ENCODE results near the gene STK4.
A peak's percentile ranks its signal among the peaks of the same experiment; 100 is the strongest.

The STK4 gene

DNA sequence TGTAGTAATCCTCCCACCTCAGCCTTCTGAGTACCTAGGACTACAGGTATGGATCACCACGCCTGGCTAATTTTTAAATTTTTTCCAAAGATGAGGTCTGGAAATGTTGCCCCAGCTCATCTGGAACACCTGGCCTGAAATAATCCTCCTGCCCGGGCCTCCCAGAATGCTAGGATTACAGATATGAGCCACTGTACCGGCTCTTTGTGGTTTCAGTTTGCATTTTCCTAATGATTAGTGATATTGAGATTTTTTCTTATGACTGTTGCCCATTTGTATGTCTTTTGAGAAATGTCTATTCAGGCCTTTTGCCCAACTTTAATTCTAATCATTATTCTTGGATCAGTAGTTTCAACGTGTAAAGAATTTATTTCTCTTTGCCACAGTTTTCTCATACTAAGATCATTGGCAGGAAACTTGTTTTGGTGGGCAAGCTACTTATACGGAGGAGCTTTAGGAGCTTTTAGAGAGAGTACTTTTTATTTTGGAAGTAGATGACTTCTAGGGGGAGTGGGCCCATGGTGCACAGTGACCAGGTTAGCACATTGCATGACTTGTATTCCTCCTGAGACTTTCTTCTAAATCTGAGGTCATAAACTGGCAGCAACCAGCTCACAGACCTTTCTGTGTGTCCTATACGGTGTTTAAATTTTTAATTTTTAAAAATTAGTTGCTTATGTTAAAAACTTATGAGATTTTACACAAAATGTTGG is 62.3 kb downstream of the STK4 start:
- no peak for DNase-seq (ENCODE audit: low read depth in 3 of 3)

DNA sequence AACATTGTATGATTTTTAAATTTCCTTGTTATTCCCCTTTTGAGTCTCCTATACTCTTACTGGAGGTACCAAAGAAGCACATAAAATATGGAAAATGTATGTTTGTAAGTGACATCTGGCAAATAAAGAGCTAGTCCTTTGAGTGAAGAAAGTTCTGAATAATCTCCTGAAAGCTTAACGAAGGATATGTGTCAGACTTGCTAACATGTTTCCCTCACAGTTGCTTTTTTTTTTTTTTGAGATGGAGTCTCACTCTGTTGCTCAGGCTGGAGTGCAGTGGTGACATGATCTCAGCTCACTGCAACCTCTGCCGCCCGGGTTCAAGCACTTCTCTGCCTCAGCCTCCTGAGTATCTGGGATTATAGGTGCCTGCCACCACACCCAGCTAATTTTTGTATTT is 63.6 kb downstream of the STK4 start:
- DNase-seq (ENCODE audit: low read depth in 3 of 3), result no peak

DNA sequence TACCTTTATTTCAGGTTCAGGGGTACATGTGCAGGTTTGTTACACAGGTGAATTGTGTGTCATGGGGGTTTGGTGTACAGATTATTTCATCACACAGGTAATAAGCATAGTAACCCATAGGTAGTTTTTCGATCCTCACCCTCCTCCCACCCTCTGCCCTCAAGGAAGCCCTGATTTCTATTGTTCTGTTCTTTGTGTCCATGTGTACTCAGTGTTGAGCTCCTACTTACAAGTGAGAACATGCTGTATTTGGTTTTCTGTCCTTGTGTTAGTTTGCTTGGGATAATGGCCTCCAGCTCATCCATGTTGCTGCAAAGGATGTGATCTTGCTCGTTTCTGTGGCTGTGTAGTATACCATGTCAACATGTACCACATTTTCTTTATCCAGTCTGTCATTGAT is 66.0 kb downstream of the STK4 start:
- DNase-seq (ENCODE audit: low read depth in 3 of 3), result no peak

DNA sequence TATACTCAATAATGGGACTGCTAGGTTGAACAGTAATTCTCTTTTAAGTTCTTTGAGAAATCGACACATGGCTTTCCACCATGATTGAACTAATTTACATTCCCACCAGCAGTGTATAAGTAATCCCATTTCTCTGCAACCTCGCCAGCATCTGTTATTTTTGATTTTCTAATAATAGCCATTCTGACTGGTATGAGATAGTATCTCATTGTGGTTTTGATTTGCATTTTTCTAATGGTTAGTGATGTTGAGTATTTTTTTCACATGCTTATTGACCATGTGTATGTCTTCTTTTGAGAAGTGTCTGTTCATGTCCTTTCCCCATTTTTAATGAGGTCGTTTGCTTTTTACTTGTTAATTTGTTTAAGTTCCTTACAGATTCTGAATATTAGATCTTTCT is 66.5 kb downstream of the STK4 start:
- DNase-seq (ENCODE audit: low read depth in 3 of 3), result no peak

DNA sequence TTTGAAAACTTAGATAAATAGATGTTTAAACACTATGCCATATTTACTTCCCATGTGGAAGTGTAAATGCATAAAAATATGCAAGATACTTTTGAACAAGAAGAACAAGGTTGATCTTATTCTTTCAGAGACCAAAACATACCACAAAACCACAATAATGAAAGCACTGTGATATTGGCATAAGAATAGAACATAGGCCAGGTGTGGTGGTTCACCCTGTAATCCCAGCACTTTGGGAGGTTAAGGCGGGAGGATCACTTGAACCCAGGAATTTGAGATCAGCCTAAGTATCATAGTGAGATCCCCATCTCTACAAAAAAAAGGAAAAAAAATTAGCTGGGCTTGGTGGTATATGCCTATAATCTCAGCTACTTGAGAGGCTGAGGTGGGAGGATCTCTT is 68.1 kb downstream of the STK4 start:
- no peak for DNase-seq (ENCODE audit: low read depth in 3 of 3)

DNA sequence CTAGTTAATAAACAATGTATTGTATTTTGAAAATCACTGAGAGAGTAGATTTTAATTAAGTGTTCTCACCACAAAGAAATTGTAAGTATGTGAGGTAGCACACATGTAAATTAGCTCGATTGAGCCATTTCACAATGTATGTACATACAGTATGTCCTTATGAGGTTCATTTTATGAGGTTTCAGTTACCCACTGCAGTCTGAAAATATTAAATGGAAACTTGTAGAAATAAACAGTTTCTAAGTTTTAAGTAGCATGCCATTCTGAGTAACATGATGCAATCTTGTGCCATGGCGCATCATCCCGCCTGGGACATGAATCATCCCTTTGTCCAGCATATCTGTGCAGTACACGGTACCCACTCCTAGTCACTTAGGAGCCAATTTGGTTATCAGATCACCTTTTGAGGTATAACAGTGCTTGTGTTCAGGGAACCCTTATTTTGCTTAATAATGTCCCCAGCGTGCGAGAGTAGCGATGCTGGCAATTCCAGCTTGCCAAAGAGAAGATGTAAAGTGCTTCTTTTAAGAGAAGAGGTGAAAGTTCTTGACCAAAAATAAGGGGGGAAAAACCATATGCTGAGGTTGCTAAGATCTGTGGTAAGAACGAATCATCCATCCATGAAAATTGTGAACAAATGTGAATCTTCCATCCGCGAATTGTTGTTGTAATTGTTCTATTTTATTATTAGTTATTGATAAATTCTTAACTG is 69.9 kb downstream of the STK4 start:
- DNase-seq (ENCODE audit: low read depth in 3 of 3), result peak in 2 of 3 experiments; percentile 22 to 54

DNA sequence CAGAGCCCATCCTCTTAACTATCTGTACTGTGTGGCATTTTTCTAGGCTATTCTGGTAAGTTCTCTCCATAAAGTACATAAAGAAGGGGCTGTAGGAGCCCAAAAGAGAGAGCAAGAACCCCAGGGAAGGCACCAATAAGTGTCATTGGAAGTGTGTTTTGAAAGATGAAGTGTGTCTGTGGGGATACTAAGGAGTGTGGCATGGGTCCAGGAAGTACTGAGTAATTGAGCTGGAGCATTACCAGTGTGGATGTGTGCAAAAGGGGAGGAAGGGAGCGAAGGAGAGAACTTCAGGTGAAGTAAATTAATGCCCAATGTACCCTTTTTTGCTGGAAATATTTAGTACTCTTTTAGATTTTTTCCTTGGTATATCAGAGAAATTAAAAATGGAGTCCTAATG is 70.7 kb downstream of the STK4 start:
- DNase-seq (ENCODE audit: low read depth in 3 of 3), result no peak

DNA sequence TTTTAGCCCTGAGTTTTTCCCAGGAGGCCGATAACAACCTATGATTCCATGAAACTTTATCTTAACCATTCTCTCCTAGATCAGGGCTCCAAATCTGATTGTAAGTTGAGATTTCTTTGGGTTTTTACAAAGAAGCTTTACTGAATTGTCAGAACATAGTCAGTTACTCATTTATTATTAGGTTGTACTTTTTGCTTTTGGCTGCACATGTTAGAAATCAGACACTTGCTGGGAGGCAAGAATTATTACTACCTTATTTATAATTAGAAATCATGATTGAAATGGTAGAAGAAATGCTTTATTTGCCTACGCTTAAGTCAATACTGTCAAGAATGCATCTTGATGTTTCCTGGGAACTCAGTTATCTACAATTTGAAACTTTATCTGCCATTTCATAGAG is 71.3 kb downstream of the STK4 start:
- no peak for DNase-seq (ENCODE audit: low read depth in 3 of 3)

DNA sequence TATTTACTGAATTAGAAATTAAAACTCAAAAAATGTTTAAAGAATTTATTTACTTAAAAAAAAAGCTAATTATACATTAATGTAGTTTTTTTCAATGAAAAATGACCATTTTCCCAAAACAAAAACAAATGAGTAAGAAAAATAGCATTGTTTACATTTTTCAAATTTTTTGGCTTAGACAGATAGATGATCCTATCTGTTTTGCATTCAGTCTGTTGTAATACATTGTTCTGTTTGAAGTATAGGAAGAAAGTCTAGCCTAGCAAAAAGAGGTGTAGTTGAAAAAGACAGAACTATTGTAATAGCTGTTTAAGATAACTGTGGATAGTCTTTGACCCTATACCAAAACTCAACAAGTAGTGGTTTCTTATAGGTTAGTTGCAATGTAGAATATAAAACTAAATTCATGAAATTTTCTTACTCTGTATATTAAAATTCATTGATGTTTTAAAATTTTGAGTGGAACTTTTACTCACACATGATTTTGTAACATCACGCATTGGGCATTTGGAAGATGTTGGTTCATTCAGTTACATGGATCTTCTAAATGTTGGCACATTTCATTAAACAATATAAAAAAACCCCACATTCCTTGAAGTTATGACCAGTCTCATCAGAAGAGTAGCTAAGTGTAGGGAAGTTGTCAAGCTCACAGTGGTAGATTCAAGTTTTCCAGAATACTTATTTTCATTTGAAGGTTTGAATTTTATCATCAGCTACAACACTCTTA is 72.6 kb downstream of the STK4 start:
- no peak for DNase-seq (ENCODE audit: low read depth in 3 of 3)

DNA sequence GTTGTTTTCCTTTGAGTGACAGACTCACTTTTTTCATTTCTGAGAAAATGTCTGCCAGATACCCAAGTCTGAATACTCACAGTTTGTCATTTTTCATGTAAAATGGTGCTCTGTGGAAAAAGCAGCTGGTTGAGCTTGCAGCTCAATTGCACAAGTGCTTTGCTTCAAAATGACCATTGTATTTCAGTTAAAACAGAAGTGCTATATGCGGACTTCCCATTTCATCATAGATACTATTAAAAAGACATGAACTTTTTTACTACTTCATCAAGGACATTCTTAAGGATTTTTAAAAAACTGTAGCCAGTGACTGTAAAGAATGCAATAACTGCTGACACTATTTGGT is 73.1 kb downstream of the STK4 start:
- DNase-seq (ENCODE audit: low read depth in 3 of 3), result no peak

DNA sequence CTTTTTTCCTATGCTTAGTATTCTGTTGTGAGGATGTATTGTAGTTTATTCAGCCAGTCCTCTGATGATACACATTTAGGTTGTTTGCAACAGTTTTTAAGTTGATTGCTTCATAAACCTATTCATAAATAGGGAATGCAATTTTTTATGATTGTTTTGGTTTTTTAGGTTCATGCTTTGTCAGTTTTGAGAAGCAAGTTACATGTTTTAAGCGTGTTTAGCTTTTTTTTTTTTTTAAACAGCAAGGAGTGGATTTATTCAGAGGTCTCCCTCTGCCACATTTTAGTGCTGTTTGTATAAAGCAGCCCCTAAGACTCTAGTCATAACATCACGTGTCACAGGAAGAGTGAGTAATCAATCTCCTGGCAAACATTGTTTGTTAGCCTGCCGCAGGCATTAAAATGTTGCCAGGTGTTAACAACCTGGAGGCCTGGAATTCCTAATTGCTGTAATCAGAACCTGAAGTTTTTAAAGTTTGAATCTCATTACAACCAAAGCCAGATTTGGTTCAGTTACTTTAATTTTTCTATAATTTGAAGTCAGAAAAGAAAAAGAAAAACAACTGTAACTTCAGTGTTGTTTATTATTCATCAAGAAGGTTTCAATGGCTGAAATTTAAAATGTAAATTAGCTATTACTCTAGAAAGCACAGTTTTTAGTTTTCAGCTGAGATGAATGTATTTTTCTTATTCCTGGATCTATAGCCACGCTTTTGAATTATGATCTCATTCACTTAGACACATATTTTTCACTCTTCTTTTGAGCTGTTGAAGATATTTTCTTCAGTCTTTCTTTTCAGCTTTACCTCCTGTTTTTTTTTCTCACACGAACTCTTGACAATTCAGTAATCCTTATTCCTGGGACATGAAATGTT is 75.4 kb downstream of the STK4 start:
- no peak for DNase-seq (ENCODE audit: low read depth in 3 of 3)

DNA sequence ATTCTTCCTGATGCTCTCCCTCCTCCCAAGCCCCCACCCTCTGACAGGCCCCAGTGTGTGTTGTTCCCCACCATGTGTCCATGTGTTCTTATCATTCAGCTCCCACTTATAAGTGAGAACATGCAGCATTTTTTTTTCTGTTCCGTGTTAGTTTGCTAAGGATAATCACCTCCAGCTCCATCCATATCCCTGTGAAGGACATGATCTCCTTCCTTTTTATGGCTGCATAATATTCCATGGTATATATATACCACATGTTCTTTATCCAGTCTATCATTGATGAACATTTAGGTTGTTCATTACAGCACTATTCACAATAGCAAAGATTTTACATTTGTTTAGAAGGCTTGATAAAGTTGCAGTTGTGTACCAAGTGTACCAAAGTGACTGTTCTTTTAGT is 76.7 kb downstream of the STK4 start:
- no peak for DNase-seq (ENCODE audit: low read depth in 3 of 3)

DNA sequence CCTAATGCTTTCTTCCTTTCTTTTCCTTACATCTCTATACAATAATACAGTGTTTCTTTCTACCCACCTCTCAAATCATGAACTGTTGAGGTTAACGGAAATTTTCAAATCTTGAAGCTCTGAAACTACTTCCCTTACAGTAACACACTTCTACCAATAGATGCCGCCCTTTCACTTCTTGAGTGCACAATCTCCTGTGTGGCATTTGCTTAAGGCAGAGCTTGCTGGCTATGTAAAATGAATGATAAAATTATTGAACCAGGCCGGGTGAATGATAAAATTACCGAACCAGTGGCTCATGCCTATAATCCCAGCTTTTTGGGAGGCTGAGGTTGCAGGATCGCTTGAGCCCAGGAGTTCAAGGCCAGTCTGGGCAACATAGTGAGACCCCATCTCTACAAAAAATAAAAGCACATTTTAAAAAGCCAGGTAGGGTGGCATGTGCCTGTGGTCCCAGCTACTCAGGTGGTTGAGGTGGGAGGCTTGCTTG is 77.8 kb downstream of the STK4 start:
- peak in 1 of 3 experiments; percentile 34 for DNase-seq (ENCODE audit: low read depth in 3 of 3)

DNA sequence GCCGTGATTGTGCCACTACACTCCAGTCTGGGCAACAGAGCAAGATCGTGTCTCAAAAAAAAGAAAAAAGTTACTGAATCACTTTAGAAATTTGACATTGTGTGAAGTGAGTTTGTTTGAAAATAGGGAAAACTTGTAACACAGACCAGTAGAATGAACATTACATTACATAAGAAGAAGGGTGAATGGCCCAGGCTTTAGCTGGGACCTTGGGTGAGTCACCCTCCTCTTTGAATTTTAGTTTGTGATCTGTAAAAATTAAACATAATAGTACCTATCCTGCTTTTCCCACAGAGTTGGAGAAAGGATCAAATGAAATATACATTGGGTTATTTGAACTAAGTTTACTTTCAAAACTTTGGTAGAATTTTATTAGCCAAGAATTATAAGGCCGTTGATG is 78.3 kb downstream of the STK4 start:
- no peak for DNase-seq (ENCODE audit: low read depth in 3 of 3)

DNA sequence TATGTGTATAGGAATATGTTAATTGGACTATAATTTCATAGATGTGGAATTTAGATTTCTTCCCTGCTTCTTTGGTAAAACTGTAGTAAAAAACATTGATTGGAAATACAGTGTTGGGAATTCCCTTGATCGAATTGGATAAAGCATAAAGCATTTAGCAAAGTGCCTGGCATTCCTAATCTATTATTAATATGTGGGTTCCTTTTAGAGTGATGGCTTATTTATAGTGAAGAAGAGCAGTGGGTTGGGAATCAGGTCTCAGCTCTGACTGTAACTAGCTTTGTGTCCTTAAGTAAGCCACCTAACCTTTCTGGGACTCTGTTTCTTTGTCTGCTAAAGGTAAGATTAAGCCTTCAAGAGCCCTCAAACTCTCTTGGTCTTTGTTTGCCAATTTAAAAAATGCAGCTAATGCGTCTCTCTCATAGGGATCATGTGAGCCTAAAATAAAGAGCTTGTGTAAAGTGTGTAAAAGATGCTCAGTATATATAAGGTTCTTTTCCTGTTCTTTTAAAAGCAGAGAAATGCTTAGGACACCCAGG is 81.3 kb downstream of the STK4 start:
- no peak for DNase-seq (ENCODE audit: low read depth in 3 of 3)

DNA sequence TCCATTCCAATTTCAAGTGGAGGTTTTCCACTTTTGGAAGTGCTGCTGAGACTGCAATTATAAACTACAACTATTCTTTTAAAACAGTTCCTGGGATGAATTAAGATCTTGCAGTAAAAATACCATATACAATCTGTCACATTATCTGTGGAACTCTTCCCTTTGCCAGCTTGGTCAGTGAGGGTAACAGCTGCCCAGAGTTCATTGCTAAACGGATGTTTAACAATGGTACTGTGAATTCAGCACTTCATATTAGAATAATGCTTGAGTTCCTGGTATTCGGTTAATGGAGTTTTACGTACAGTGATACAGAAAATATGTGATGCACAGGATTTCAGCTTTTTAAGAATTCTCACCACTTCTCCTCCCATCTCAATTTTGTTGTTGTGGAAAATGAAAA is 83.1 kb downstream of the STK4 start:
- DNase-seq (ENCODE audit: low read depth in 3 of 3), result no peak

DNA sequence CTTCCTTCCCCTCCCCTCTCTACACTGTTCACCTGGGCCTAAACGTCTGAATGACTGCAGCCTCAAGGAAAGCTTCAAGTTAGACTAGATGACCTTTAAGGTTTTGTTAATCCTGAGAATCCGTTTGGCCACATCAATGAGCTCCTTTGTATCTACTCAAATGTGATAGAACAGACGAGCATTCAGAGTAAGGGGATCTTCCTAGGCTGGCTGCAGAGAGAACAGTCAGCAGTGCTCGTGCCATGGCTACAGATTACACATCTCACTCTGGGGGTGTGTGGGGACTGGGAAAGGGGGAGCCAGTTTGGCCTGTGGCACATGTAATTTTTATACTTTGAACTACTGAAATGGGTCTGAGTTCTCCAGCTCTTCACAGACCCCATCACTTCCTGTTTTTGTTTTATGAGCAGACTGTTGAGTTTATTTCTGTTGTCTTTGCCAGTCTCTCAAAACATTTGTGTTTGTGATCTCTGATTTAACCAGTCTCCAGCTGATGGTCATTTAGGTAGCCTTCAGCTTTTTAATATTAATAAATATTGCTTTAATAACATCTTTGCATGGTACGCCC is 83.7 kb downstream of the STK4 start:
- DNase-seq (ENCODE audit: low read depth in 3 of 3), result no peak

DNA sequence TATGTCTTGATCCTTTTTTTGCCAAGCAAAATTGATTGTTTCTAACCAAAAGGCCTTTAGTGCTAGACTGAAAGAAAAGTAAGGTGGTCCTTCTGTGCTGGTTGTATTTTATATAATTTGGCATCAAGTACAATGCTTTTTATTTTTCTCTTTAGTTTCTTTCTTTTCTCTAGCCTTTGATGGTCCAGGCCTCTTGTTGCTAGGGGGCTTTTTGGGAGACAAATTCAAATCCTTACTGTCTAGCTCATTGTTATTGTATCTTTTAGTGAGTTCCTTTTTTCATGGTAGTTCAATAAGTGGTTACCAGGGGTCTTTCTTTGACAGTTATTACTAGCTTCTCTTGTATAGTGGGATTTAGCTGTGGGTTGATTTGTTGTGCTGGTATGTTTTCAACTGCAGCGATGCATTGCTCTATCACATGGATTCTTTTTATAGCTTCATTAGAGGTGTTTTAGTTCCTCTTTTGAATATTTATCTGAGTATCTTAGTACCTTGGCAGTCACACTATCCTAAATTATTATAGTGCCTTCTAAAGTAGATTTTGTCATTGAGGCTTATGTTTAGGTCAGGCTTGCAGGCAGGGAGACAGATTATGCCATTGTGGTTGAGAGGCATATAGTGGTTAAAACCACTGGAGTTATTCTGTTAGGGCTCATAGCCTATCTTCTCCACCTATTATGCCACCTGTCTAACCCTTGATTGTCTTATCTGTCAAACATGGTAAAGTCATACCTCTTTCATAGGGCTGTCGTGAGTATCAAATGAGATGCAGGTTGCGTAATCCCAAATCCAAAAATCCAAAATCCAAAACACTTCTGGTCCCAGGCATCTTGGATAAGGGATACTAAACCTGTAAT is 85.1 kb downstream of the STK4 start:
- DNase-seq (ENCODE audit: low read depth in 3 of 3), result no peak

DNA sequence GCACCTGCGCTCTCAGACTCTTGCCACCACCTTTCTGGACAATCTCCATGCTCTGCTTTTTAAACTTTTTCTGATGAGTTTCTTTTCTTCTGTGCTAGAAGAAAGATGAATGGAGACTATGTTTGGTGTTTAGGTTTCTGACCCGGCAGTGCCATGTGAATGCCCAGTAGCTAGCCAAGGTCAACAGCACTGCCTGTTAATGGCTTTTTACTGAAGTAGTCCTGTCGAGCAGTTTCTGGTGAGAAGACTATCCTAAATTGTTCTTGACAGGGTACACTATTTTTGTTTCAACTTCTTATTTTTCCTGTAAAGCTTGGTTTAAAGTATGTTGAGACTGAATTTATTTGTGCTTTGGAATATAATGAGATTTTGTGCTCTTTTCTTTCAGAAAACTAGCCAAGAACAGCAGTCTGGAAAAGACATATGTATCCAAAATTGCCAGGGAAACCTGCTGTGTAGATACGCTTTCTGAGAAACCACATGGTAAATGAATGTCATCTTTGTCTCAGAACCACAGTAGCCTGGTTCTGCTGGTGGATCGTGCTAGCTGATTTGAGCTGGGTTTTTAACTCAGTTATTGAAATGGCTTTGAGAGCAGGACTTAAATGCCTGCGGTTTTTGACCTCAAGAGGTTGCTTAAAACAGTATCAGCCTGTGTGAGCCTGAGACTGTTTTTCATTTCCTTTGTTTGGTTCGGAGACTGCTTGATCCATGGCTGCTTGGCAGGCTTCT is 86.6 kb downstream of the STK4 start:
- DNase-seq (ENCODE audit: low read depth in 3 of 3), result no peak
